Middle frontal gyrus (tissue), 1 donor: ENCODE data around the gene ISM2.
A peak's percentile ranks its signal among the peaks of the same experiment; 100 is the strongest.

Experiments
- DNase-seq: peaks from one replicate; pipeline ENCODE4 v3.0.0-alpha.2; 2015; ENCODE audit warnings: low spot score; ENCODE audit errors: extremely low spot score

Gene ISM2

DNA sequence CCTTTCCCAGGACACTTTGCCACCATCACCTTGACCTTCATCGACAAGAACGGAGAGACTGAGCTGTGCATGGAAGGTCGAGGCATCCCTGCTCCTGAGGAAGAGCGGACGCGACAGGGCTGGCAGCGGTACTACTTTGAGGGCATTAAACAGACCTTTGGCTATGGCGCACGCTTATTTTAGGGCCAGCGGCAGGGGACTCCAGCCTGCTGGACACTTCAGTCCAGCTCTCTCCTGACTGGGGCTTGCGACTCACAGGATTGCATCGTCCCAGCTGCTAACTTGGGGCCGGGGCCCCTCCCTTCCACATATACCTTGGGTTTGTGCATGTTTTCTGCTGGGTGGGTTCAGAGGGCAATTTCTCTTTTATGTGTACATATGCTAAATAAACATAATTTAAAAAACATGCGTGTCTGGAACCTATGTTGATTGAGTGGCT, 29.5 kb downstream of the ISM2 start:
- no peak for DNase-seq

DNA sequence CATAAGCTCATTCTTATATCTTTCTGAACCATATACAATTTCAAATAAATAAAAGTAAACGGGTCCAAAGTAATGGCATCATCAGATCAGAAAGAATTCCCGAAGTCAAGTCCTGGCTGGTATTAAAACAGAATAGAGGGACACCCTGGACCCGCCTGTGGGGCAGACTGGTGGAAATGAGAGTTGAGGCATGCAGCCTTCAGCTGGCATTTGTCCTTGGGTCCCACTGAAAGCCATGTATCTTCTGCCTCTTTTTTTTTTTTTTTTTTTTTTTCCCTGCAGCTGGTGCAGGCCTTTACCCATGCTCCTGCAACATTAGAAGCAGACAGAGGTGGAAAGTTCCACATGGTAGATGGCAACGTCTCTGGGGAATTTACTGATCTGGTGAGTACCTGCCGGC, 30.8 kb downstream of the ISM2 start:
- DNase-seq: no peak

DNA sequence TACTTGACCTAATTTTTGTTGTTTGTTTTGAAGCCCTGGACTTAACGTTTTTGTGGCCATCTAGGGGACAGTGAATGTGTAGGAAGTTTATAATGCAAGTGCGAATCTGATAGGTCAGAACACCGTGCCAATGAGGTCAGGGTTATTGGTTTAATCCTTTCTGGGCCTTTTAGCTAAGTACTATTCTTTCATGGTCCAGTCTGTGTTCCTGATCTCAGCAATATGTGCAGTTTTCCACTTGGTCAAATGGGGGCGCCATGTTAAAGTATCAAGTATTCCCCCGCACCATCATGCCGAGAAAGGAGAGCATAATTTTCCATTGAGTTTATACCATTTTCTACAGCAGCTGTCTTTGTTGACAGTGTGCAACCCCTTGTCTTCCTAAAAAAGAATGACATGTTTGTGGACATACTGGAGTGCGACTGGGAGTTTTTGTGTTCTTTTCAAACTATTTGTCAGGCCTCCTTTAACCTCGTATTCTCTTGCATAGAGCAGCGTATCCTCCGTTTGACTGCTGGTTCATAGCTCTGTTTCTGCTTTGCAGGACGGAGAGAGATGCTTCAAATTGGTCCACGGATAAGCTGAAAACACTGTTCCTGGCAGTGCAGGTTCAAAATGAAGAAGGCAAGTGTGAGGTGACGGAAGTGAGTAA, 39.4 kb downstream of the ISM2 start:
- DNase-seq: peak; percentile 23

DNA sequence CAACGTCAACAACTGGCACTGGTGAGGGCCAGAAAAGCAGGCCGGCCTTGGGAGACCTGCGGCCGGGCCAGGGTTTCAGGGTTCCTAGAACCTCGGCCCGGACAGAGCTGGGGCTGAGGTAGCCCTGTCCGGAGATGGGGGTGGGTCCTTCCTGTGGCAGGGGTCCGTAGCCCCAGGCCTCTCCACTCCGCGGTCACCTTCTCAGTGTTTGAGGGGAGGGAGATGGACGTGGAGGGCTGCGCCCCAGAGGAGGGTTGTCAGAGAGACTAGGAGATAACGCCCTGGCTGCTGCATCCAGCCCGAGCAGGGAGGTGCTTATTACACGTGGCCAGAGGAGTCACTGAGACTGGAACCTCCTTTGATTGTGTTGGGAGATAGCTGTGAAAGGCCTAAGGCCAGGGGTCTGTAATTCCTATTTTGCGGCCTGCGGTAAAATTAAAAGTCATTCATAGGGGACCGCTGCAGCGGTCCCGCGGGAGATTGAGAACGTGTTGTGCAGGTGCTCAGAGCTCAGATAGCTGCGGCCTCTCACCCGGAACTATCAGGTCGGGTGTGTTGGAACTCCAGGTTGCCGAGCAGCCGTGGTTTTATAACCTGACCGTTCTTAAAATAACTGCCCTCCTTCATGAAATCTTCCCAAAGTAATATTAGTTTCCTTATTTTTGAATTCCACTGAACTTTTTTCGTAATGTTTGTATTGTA, 40.2 kb downstream of the ISM2 start:
- peak; percentile 3 for DNase-seq

DNA sequence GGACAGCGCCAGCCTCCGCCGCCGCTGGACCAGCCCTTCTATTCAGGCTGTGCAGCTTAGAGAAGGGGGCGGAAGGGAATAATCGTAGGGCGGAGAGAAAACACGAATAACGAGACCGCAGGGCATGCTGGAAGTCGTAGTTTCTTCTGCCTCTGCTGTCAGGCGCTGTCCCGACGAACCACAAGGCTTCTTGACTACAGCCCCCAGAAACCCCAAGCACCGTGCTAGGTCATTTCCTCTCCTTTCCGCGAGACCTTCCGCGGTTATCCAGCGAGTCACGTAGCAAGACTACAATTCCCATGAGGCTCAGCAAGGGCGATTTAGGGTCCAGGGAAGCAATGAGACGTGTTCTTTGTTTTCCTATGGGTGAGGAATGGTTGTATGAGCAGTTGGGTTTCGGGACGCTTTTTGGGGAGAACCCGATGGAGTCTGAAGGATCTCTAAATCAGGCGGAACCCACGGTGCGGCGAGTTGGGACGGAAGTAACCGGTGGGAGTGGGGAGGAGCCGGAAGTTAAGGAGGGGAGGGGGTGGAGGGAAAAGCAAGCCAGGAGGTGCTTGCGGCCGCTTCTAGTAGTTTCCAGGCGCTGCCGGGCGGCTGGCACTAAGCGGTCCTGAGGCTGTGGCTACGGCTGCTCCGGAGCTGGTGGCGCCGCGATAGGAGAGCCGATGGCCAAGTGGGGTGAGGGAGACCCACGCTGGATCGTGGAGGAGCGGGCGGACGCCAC, 40.9 kb downstream of the ISM2 start, which contains the start of the genes AHSA1 and VIPAS39:
TSS of gene AHSA1 (plus strand) at position 572 of the 727 bp plus-strand sequence. CDS start at position 669, 97 bp downstream.
TSS of gene VIPAS39 (minus strand) at position 80 of the 727 bp plus-strand sequence. CDS start 3,499 bp downstream, outside the sequence.
- peak; percentile 94 for DNase-seq

DNA sequence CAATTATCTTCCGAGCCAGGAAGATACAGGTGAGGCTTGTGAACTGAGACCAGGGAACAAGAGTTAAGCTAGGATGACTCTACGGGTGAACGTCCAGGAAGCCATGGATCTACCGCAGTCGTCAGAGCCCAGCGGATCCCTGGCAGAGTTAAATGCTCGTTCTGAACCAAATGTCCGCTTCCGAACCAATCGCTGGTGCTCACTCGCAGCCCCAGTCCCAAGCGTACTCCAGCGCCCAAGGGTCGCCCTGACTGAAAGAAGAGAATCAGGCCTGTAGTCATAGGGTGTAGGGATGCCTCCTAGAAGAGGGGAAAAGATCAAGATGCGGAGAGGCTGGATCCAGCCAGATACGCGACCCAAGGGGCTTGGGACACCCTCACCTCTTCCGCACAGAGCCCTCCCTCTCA, 41.5 kb downstream of the ISM2 start:
- no peak for DNase-seq

DNA sequence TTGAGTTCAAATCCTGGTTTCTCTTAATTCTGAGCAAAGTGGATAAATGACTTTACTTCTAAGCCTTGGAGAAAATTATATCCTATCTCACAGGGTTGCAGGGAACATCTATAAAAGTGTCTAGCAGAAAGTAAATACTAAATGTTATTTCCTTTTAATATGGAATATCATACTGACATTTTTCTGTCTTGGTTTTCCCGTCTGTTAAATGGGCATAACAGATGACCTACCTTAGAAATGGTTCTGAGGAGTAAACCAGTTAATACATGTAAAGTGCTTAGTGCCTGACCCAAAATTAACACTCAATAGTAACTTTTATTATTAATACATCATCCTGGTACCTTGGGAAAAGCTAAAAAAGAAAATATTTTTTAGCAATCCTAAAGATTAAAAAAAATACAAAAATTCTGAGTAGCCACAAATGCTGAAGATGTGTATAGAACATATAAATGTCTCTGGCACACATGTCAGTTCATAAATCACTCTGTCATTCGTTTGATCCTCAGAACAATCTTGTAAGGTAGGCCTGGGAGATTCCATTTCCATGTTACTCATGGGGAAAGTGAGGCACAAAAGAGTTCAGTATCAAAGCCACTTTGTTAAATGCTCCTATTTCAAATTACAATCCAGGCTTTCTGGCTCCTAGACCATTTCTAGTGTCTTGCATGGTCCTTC, 42.5 kb downstream of the ISM2 start:
- DNase-seq: no peak

DNA sequence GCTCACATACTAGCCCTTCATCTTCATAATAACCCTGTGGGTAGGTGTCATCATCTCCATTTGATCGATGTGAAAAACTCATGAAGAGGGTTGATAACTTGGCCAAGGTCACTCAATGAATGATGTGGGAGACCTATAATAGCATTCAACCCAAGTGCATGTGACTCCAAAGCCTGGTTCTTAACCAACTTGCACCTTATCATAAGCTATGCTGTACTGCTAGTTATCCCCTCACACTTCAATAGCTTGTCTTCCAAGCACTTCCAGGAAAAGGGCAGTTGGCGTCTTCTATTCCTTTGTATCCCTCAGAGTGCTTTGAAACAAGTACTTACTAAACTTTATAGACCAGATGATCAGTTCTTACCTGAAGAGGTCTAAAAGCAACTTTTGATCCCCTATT, 56.4 kb downstream of the ISM2 start:
- DNase-seq: no peak

DNA sequence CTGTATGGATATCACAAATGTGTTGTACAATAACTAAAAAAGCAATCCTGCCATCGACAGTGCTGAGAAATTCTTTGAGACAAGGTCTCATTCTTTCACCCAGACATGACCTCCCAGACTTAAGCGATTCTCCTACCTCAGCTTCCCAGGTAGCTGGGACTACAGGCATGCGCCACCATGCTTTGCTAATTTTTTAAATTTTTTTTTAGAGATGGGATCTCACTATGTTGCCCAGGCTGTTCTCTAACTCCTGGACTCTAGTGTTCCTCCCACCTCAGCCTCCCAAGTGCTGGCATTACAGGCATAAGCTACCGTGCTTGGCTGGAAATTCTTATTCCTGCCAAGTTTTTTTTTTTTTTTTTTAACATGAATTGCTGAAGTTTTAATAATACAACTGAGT, 58.8 kb downstream of the ISM2 start:
- DNase-seq: no peak

DNA sequence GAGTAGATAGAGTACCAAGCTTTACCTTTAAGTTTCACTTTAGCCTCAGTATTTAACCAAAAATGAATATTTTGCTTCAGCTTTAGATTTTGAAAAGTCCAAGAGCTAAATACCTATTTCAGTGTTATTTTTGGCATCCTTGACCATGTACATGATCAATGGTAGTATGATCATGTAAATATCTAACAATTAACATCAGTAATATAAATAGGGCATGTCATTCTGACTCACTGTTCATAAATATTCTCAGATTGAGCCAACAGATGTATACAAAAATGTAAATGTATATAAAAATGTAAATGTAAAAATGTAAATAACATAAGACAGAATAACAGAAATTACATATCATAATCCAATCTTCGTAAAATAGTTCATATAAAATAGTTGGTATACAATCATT, 60.0 kb downstream of the ISM2 start:
- no peak for DNase-seq

DNA sequence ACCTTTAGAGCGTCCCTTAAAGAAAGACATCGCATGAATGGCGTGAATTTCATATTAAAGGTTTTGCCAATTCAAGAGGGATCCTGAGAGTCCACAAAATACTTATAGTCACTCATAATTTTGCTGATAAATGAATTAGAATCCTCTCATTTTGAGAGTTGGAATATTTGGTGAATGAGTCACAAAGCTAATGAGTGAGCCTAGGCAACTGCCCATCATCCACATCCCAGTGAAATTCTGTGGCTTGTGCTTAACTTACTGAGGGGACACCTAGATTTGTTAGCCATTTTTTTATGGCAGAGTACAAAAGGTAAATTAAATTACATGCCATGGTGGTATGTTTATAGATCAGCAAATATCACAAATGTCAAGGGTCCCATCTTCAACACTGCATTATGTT, 62.6 kb downstream of the ISM2 start:
- no peak for DNase-seq

DNA sequence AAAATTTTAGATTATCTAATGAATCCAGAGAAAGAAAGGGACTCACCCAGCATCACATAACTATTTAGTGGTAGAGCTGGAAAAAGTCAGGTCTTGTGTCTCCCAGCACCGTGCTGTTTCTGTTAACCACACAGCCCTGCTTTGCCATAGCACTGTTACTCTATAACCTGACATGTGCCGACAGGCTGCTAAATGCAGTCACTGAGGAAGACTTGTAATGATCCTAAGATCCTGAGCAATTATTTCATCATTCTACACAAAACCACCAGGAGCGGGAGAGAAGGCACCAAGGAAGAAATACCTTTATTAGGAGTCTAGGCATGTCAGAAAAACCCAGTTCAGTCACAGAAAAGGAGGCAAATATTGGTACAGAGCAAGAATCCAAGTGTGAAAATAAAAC, 72.2 kb downstream of the ISM2 start:
- no peak for DNase-seq

DNA sequence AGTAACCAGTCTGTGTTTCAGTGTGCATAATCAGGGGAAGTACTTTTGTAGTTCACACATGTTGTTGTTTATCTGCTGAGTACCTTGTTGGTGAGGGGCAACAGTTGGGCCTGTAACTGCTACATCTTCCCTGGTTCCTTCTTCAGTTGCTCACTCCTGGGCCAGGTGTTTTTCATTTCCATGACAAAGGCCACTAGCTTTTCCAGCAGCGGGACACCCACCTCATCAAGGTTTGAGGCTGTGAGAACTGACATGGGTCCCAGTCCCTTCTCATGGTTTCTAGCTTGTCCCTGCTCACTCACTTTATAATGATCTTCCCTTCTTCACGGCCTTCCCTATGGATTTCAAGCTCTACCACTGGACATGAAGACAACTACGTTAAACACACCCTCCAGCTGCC, 73.8 kb downstream of the ISM2 start:
- DNase-seq: no peak
